HG02884 (cell line): ENCODE data around the gene MGAM2.
A peak's percentile ranks its signal among the peaks of the same experiment; 100 is the strongest.

ENCODE experiments used
- ATAC-seq: cut with Tn5 transposase; IDR thresholded peaks from one replicate; pipeline ENCODE4 v1.9.1; 2021; ENCODE audit warnings: mild to moderate bottlenecking, moderate library complexity; ENCODE audit not compliant: unreplicated experiment

The MGAM2 gene

GRCh38 chr7:142114207-142114606, 2.7 kb downstream of the MGAM2 start:
- ATAC-seq: no peak

GRCh38 chr7:142120524-142120923, 9.0 kb downstream of the MGAM2 start:
- ATAC-seq: no peak

GRCh38 chr7:142123184-142123583, 11.7 kb downstream of the MGAM2 start:
- ATAC-seq: no peak

- no peak for ATAC-seq
Measured at GRCh38 chr7:142125256-142125955, 13.9 kb downstream of the MGAM2 start.

GRCh38 chr7:142130267-142130666, 18.7 kb downstream of the MGAM2 start:
- ATAC-seq: no peak

- ATAC-seq: no peak
Measured at GRCh38 chr7:142131439-142132185, 20.1 kb downstream of the MGAM2 start.

- no peak for ATAC-seq
Measured at GRCh38 chr7:142133731-142134148, 22.2 kb downstream of the MGAM2 start.

GRCh38 chr7:142134909-142135308, 23.4 kb downstream of the MGAM2 start:
- no peak for ATAC-seq

- no peak for ATAC-seq
Measured at GRCh38 chr7:142138996-142139395, 27.5 kb downstream of the MGAM2 start.

- ATAC-seq: no peak
Measured at GRCh38 chr7:142139597-142140400, 28.3 kb downstream of the MGAM2 start.

GRCh38 chr7:142140401-142140959, 29.0 kb downstream of the MGAM2 start:
- ATAC-seq: no peak

GRCh38 chr7:142142702-142143101, 31.2 kb downstream of the MGAM2 start:
- ATAC-seq: no peak

- no peak for ATAC-seq
Measured at GRCh38 chr7:142146124-142146523, 34.6 kb downstream of the MGAM2 start.

- ATAC-seq: no peak
Measured at GRCh38 chr7:142150356-142150755, 38.8 kb downstream of the MGAM2 start.

- no peak for ATAC-seq
Measured at GRCh38 chr7:142150869-142151268, 39.4 kb downstream of the MGAM2 start.

GRCh38 chr7:142152076-142152475, 40.6 kb downstream of the MGAM2 start:
- ATAC-seq: peak; percentile 55

GRCh38 chr7:142153400-142153799, 41.9 kb downstream of the MGAM2 start:
- no peak for ATAC-seq

GRCh38 chr7:142158736-142159496, 47.4 kb downstream of the MGAM2 start:
- no peak for ATAC-seq

- no peak for ATAC-seq
Measured at GRCh38 chr7:142161921-142162320, 50.4 kb downstream of the MGAM2 start.

GRCh38 chr7:142168746-142169145, 57.2 kb downstream of the MGAM2 start:
- ATAC-seq: no peak

- ATAC-seq: no peak
Measured at GRCh38 chr7:142172932-142173331, 61.4 kb downstream of the MGAM2 start.
